GM12878 (cell line): ENCODE results near the gene CCDC137. TPM values are rescaled to one million over a fixed set of nuclear protein-coding genes. Genes with fewer than 3 reads are reported as not detected.

Experiments used
- BACH1 ChIP-seq: fragments of 450-650 bp; IDR thresholded peaks from 2 replicates; pipeline ENCODE4 v1.6.1; 2017; ENCODE audit warnings: mild to moderate bottlenecking, borderline replicate concordance
- BCL3 ChIP-seq: IDR thresholded peaks from 2 replicates; pipeline ENCODE4 v1.6.1; 2011; ENCODE audit warnings: borderline replicate concordance, low read depth, mild to moderate bottlenecking, moderate library complexity, low read length; ENCODE audit not compliant: insufficient read depth, poor library complexity, severe bottlenecking
- CREM ChIP-seq: IDR thresholded peaks from 2 replicates; pipeline ENCODE4 v1.6.1; 2014; ENCODE audit warnings: antibody characterized with exemption, low read depth
- E2F8 ChIP-seq: fragments of 450-650 bp; IDR thresholded peaks from 2 replicates; pipeline ENCODE4 v1.6.1; 2018; ENCODE audit warnings: mild to moderate bottlenecking, low read depth, moderate library complexity; ENCODE audit not compliant: partially characterized antibody
- EP300 ChIP-seq, 2 experiments: fragments of 150-350 bp in 1 of 2; IDR thresholded peaks; 2 replicates each; pipeline ENCODE4 v1.6.1; 2011 to 2012; ENCODE audit warnings: low read depth in 2 of 2, low read length in 2 of 2, borderline replicate concordance in 1 of 2, improper control_type of control experiment in 1 of 2, inconsistent platforms in 1 of 2; ENCODE audit not compliant: control insufficient read depth in 1 of 2
- MAX ChIP-seq: IDR thresholded peaks from 2 replicates; pipeline ENCODE4 v1.6.1; 2012; ENCODE audit warnings: low read depth, low read length, improper control_type of control experiment
- MEF2B ChIP-seq: fragments of 450-650 bp; IDR thresholded peaks from 2 replicates; pipeline ENCODE4 v1.6.1; 2018; ENCODE audit warnings: mild to moderate bottlenecking, moderate library complexity; ENCODE audit not compliant: partially characterized antibody, poor library complexity, severe bottlenecking
- MLLT1 ChIP-seq: fragments of 450-650 bp; IDR thresholded peaks from 2 replicates; pipeline ENCODE4 v1.6.1; 2016; ENCODE audit warnings: mild to moderate bottlenecking
- MXI1 ChIP-seq: fragments of 150-350 bp; IDR thresholded peaks from 2 replicates; pipeline ENCODE4 v1.6.1; 2011; ENCODE audit warnings: low read depth, mild to moderate bottlenecking, inconsistent platforms, low read length, improper control_type of control experiment
- PAX5 ChIP-seq: IDR thresholded peaks from 2 replicates; pipeline ENCODE4 v1.6.1; 2011; ENCODE audit warnings: low read depth, low read length, borderline replicate concordance
- PML ChIP-seq: IDR thresholded peaks from 2 replicates; pipeline ENCODE4 v1.6.1; 2012; ENCODE audit warnings: low read length, inconsistent platforms
- POLR2AphosphoS5 ChIP-seq: IDR thresholded peaks from 2 replicates; pipeline ENCODE4 v1.6.1; 2011; ENCODE audit warnings: mild to moderate bottlenecking, low read length, inconsistent platforms
- RELB ChIP-seq: fragments of 450-650 bp; IDR thresholded peaks from 2 replicates; pipeline ENCODE4 v1.6.1; 2017; ENCODE audit warnings: low read depth, mild to moderate bottlenecking, moderate library complexity
- TAF1 ChIP-seq: IDR thresholded peaks from 2 replicates; pipeline ENCODE4 v1.6.1; 2011; ENCODE audit warnings: mild to moderate bottlenecking, low read depth, low read length, borderline replicate concordance
- TCF3 ChIP-seq: IDR thresholded peaks from 2 replicates; pipeline ENCODE4 v1.6.1; 2012; ENCODE audit warnings: low read depth, mild to moderate bottlenecking, low read length, borderline replicate concordance; ENCODE audit not compliant: insufficient read depth
- TCF7 ChIP-seq: IDR thresholded peaks from 2 replicates; pipeline ENCODE4 v1.6.1; 2014; ENCODE audit warnings: antibody characterized with exemption, borderline replicate concordance
- YY1 ChIP-seq: IDR thresholded peaks from 2 replicates; pipeline ENCODE4 v1.6.1; 2011; ENCODE audit warnings: low read depth, mild to moderate bottlenecking, low read length
- ZNF384 ChIP-seq: IDR thresholded peaks from 2 replicates; pipeline ENCODE4 v1.6.1; 2012; ENCODE audit warnings: low read depth, mild to moderate bottlenecking, low read length, improper control_type of control experiment, borderline replicate concordance
- polyA plus RNA-seq, 11 experiments: library from polyadenylated mRNA; depleted of rRNA in 4 of 11; unstranded in 6 of 11; stranded (reverse) in 5 of 11; fragments of >200 nt; fragmentation: Nextera tagmentation in 4 of 11; fragmentation: Illumina TruSeq in 1 of 11; extraction: Ambion mirVana in 4 of 11; extraction: Trizol in 1 of 11; gene quantifications; 1 replicate in 1 of 11; 2 replicates in 10 of 11; pipeline versions ENCODE4 v1.2.1 to v1.2.3, GENCODE V29; 2011 to 2016; ENCODE audit warnings: inconsistent platforms in 2 of 11, missing spikeins in 2 of 11, low read depth in 1 of 11
- total RNA-seq, 4 experiments: library from RNA; depleted of rRNA in 3 of 4; stranded (reverse); fragments of >200 nt in 3 of 4; fragmentation: Illumina TruSeq in 1 of 4; extraction: Trizol in 1 of 4; gene quantifications; 2 replicates each; pipeline versions ENCODE4 v1.2.1 to v1.2.3, GENCODE V29; 2013 to 2021

The CCDC137 gene
- total and polyA plus RNA-seq, 10 of the 15 experiments (the other 5 are each of a cell fraction or from before 2014, with no cell fraction given), result 2.2 to 45.4 (median 22.1) TPM

- TF ChIP-seq BCL3 (no peak), TCF3 (0 out of 2 replicates have a peak, but pooled peaks have one; percentile 16), EP300 (IDR thresholded peaks at IDR 0.05; ENCODE audit: borderline replicate concordance in 1 of 2, control insufficient read depth in 1 of 2, low read depth in 2 of 2, low read length in 2 of 2) (no peak), MEF2B (peak; percentile 13), BACH1 (0 out of 2 replicates have a peak, but pooled peaks have one; percentile 29), CREM (peak; percentile 35; the same call in 1 of the 2 replicates), MLLT1 (no peak), PML (peak; percentile 4; the same call in 1 of the 2 replicates), POLR2AphosphoS5 (peak; percentile 68; the same call in 1 of the 2 replicates), ZNF384 (no peak), PAX5 (peak; percentile 28; the same call in 1 of the 2 replicates), MAX (peak; percentile 92), TCF7 (no peak), MXI1 (peak; percentile 91), E2F8 (no peak), TAF1 (peak; percentile 61; the same call in 1 of the 2 replicates), YY1 (peak; percentile 95), RELB (0 out of 2 replicates have a peak, but pooled peaks have one; percentile 34)
Measured at GRCh38 chr17:81665205-81666091, 1.1 kb upstream of the CCDC137 start (continued).
